Measurements from ENCODE around the gene GALNTL6.

DNA sequence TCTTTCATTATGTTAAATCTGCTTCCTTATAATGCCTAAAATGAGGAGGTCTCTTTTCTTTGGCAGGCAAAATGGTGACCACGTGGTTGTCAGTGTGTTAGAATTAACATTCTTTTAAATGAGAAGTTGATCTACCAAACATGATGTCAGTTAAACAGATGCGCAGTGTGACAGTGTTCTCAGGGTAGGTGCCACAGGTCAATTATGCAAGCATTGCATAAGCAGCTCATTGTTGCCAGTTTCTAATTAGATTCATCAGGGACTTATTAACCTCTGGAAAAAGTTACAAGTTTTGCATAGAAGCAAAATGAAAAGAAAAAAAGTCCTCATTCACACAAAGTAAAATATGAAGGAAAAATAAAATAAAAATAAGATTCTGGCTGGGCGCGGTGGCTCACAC lies 1031.4 kb downstream of the GALNTL6 start:
- TF ChIP-seq, protein P1, sequence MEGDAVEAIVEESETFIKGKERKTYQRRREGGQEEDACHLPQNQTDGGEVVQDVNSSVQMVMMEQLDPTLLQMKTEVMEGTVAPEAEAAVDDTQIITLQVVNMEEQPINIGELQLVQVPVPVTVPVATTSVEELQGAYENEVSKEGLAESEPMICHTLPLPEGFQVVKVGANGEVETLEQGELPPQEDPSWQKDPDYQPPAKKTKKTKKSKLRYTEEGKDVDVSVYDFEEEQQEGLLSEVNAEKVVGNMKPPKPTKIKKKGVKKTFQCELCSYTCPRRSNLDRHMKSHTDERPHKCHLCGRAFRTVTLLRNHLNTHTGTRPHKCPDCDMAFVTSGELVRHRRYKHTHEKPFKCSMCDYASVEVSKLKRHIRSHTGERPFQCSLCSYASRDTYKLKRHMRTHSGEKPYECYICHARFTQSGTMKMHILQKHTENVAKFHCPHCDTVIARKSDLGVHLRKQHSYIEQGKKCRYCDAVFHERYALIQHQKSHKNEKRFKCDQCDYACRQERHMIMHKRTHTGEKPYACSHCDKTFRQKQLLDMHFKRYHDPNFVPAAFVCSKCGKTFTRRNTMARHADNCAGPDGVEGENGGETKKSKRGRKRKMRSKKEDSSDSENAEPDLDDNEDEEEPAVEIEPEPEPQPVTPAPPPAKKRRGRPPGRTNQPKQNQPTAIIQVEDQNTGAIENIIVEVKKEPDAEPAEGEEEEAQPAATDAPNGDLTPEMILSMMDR (IDR thresholded peaks at IDR 0.05): no peak
- TF ChIP-seq POLR2A (IDR thresholded peaks at IDR 0.05): no peak

Measured in lower leg skin (tissue), 3 donors.